HG02642 (cell line): ENCODE measurements around the gene NFATC1.
"Not testable (repeated sequence)": the region's sequence is repeated elsewhere in the genome, so short reads cannot be mapped to it uniquely, and the experiment has no call there.

Source experiments
- ATAC-seq: cut with Tn5 transposase; IDR thresholded peaks from one replicate; pipeline ENCODE4 v1.9.1; 2021; ENCODE audit warnings: mild to moderate bottlenecking; ENCODE audit not compliant: unreplicated experiment, poor library complexity

NFATC1 gene

GRCh38 chr18:79496978-79497637 is 101.4 kb downstream of the NFATC1 start:
- ATAC-seq, result peak; percentile 46

GRCh38 chr18:79497638-79498081 is 101.9 kb downstream of the NFATC1 start:
- ATAC-seq, result peak; percentile 81

DNA sequence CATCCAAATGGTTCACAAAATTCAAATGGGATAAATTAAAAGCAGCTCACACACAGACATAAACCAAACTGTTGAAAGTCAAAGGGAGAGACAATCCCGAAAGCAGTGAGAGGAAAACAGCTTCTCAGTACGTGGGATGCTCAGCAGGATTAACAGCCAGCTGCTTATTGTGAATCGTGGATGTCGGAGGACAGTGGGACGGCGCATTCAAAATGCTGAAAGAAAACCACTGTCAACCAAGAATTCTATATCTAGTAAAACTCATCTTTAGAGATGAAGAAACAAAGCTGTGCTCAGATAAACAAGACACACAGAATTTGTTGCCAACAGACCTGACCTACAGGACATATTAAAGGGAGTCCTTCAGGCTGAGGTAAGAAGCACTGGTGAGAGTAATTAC is 102.9 kb downstream of the NFATC1 start:
- ATAC-seq, result no peak

- no peak for ATAC-seq
Measured at GRCh38 chr18:79501006-79501405, 105.3 kb downstream of the NFATC1 start.

- no peak for ATAC-seq
Measured at GRCh38 chr18:79502782-79503181, 107.1 kb downstream of the NFATC1 start.

- ATAC-seq, result no peak
Measured at GRCh38 chr18:79503406-79503805, 107.7 kb downstream of the NFATC1 start.

DNA sequence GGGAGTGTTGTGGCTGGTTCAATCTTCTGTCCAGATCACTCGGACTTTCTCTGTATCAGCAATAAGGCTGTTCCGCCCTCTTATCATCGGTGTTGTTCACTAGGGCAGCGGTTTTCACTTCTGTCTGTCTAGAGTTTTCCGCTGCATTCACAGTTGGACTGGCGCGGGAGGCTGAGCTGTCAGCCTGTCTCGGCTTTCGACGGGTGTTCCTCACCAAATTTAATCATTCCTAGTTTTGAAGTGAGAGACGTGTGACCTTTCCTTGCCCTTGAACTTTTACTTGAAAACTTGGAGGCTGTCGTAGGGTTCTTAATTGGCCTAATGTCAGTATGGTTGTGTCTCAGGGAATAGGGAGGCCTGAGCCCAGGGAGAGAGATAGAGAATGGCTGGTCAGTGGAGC is 108.3 kb downstream of the NFATC1 start:
- no peak for ATAC-seq

GRCh38 chr18:79504495-79504894 is 108.8 kb downstream of the NFATC1 start:
- not testable (repeated sequence) for ATAC-seq

DNA sequence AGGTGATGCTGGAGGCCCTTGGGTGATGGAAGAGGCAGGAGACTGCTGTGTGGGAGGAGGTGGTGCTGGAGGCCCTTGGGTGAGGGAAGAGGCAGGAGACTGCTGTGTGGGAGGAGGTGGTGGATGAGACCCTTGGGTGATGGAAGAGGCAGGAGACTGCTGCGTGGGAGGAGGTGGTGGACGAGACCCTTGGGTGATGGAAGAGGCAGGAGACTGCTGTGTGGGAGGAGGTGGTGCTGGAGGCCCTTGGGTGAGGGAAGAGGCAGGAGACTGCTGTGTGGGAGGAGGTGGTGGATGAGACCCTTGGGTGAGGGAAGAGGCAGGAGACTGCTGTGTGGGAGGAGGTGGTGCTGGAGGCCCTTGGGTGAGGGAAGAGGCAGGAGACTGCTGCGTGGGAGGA is 109.7 kb downstream of the NFATC1 start:
- ATAC-seq, result not testable (repeated sequence)

GRCh38 chr18:79506191-79507075 is 110.7 kb downstream of the NFATC1 start:
- no peak for ATAC-seq

- no peak for ATAC-seq
Measured at GRCh38 chr18:79507076-79507545, 111.4 kb downstream of the NFATC1 start.

DNA sequence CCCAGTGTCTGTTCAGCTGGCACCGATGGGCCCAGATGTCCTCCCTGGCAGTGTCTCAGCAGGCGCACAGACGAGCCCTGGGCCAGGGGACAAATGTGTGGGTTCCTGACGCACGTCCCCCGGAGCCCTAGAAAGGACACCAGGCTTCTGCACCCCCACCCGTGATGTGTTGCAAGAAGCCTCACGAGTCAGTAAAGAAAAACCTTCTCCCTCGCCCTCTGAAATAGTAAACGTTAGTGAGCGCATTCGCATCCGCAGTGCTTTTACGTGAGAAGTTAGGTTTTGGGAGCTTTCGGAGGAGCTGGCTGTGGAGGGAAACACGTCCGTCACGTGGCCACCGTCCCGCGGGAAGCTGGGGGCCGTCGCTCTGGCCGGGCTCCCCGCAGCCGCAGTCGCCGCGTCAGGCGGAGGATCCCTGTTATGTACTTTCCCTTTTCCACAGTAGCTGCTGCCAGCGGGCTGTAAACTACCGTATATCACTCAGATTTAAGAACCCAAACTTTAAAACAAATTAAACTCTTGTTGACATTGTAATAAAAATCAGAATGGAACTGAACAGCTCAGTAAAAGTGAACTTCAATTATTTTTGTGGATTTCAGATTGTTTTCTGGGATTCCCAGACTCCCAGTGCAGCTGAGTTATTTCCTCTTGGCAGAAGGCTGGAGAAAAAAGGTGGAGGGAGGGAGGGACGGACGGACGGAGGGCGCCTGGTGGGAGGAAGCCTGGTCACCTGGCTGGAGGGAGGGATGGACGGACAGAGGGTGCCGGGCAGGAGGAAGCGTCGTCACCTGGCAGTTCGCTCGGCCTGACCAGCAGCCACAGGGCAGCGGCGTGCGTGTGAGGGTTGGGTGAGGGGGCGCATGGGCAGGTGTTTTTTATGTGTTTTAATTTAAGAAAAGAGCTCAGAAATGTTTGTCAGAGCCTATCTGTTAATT is 112.1 kb downstream of the NFATC1 start:
- no peak for ATAC-seq

- ATAC-seq, result peak; percentile 40
Measured at GRCh38 chr18:79508565-79509535, 113.1 kb downstream of the NFATC1 start.

GRCh38 chr18:79509536-79509930 is 113.8 kb downstream of the NFATC1 start:
- no peak for ATAC-seq

DNA sequence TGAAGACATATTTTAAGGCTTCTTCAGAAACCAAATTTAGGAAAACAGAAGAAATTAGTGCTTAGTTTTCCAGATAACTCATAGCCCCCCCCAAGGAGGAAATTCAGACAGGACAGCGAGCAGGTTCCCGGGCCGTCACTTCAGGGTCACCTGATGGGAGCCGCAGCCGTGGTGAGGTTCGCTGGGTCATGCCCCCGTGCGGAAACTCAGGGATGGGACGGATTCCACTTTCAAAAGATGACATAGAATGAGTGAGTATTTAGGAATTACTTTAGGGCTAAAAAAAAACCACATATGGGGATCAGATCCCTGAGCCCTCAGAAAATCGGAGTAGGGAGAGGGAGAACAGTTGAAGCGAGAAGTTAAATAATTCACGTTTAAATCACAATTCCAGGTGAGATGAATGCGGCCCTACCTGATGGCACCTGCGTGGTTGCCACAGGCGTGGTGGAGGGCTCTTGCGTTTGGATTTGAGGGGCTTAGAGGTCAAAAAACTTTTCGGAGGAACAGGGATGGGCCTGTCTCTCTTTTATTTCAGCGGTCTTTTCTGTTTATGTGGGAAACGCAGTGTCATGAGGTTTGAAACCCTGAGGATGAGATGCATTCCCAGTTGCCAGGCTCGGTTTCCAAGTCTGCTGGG is 114.4 kb downstream of the NFATC1 start:
- no peak for ATAC-seq

DNA sequence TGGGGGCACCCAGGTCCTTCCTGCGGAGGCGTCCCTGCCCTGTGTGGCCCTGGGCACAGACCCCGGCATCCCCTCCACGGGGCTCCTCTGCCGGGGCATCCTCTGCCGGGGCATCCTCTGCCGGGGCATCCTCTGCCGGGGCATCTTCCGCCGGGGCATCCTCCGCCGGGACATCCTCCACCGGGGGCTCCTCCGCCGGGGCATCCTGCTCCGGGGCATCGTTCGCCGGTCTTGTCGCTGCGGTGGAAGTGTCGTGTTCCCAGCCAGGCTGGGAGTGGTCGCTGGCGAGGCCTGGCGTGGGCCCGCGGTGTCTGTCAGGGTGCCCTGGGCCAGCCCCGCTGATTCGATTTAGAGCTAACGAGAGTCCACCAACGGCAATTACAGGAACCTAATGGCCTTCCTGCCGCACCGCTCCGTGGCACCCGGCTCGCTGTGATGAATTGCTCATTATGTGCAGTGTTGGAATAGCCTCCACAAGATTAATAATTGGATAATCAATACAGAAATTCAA is 115.1 kb downstream of the NFATC1 start:
- ATAC-seq, result no peak

DNA sequence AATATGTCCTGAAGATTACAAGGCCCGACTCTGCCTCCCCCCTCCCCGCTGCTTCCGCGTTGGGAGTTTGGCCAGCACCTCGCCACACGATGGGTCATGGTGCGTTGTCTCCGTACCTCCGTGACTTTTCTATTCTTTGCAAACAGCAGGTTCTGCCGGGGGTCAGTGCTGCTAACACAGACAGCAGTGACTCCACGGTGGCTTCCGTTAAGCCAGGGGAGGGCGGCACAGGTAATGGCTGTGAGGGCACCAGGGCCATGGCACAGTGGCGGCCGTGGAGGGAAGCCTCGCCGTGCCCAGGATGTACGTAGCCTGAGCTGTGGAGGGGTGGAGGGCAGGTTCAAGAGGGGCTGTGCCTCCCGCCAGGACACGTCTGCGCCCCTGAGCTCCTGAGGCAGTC is 115.5 kb downstream of the NFATC1 start:
- ATAC-seq, result no peak

- ATAC-seq, result no peak
Measured at GRCh38 chr18:79511671-79512301, 116.1 kb downstream of the NFATC1 start.
